SK-N-SH treated with all-trans-retinoic acid at 6 μM for 48 hours (cell line): ENCODE results near the gene DDX24.

ENCODE experiments used
- ATAC-seq: fragments of 200-7000 bp; cut with Tn5 transposase; 3 replicates; pipeline ENCODE4 v1.9.1; 2020; ENCODE audit warnings: mild to moderate bottlenecking, moderate library complexity
- ARNTL ChIP-seq: fragments of 450-650 bp; formaldehyde crosslinking; IDR thresholded peaks from 2 replicates; pipeline ENCODE4 v1.5.0; 2020; ENCODE audit warnings: low read depth, mild to moderate bottlenecking, moderate library complexity, borderline replicate concordance
- BACH2 ChIP-seq: fragments of 250-450 bp; sonication (Bioruptor Pico); IDR thresholded peaks from 2 replicates; pipeline ENCODE4 v1.9.0; 2021; ENCODE audit warnings: mild to moderate bottlenecking, borderline replicate concordance
- CSDC2 ChIP-seq: fragments of 250-450 bp; sonication (Bioruptor Pico); IDR thresholded peaks from 2 replicates; pipeline ENCODE4 v1.5.0; 2020; ENCODE audit warnings: mild to moderate bottlenecking, moderate library complexity
- ESRRG ChIP-seq: fragments of 250-450 bp; sonication (Bioruptor Pico); IDR thresholded peaks from 2 replicates; pipeline ENCODE4 v1.6.1; 2021; ENCODE audit warnings: mild to moderate bottlenecking
- GLIS3 ChIP-seq: fragments of 250-450 bp; sonication (Bioruptor Pico); IDR thresholded peaks from 2 replicates; pipeline ENCODE4 v1.5.0; 2020; ENCODE audit warnings: mild to moderate bottlenecking, moderate library complexity
- ISL1 ChIP-seq: fragments of 250-450 bp; sonication (Bioruptor Pico); IDR thresholded peaks from 2 replicates; pipeline ENCODE4 v2.1.2; 2022; ENCODE audit warnings: mild to moderate bottlenecking, moderate library complexity
- OSR1 ChIP-seq: fragments of 250-450 bp; sonication (Bioruptor Pico); IDR thresholded peaks from 2 replicates; pipeline ENCODE4 v1.8.0; 2022; ENCODE audit warnings: moderate library complexity, mild to moderate bottlenecking, inconsistent platforms
- PPARA ChIP-seq: fragments of 250-450 bp; sonication (Bioruptor Pico); IDR thresholded peaks from 2 replicates; pipeline ENCODE4 v1.5.0; 2020; ENCODE audit warnings: mild to moderate bottlenecking, borderline replicate concordance
- RARB ChIP-seq: fragments of 250-450 bp; sonication (Bioruptor Pico); IDR thresholded peaks from 2 replicates; pipeline ENCODE4 v1.8.0; 2021; ENCODE audit warnings: mild to moderate bottlenecking, moderate library complexity
- SNAI2 ChIP-seq: fragments of 250-450 bp; sonication (Bioruptor Pico); IDR thresholded peaks from 2 replicates; pipeline ENCODE4 v1.5.0; 2020; ENCODE audit warnings: mild to moderate bottlenecking, moderate library complexity
- TCF4 ChIP-seq: fragments of 250-450 bp; sonication (Bioruptor Pico); IDR thresholded peaks from 2 replicates; pipeline ENCODE4 v1.8.0; 2021; ENCODE audit warnings: mild to moderate bottlenecking, moderate library complexity, borderline replicate concordance
- TOX ChIP-seq: fragments of 250-450 bp; sonication (Bioruptor Pico); IDR thresholded peaks from 2 replicates; pipeline ENCODE4 v1.8.0; 2021; ENCODE audit warnings: mild to moderate bottlenecking, moderate library complexity, borderline replicate concordance
- ZC3H10 ChIP-seq: fragments of 250-450 bp; sonication (Bioruptor Pico); IDR thresholded peaks from 2 replicates; pipeline ENCODE4 v1.5.1; 2021; ENCODE audit warnings: mild to moderate bottlenecking, moderate library complexity
- ZFP3 ChIP-seq: fragments of 250-450 bp; sonication (Bioruptor Pico); IDR thresholded peaks from 2 replicates; pipeline ENCODE4 v1.5.0; 2020; ENCODE audit warnings: mild to moderate bottlenecking, moderate library complexity
- ZNF565 ChIP-seq: fragments of 450-650 bp; formaldehyde crosslinking; conservative IDR thresholded peaks from 2 replicates; pipeline ENCODE4 v1.5.0; 2020; ENCODE audit warnings: low read depth, mild to moderate bottlenecking, moderate library complexity
- ZNF70 ChIP-seq: fragments of 450-650 bp; formaldehyde crosslinking; IDR thresholded peaks from 2 replicates; pipeline ENCODE4 v1.5.0; 2020; ENCODE audit warnings: mild to moderate bottlenecking, moderate library complexity
- ZNF8 ChIP-seq: fragments of 450-650 bp; formaldehyde crosslinking; IDR thresholded peaks from 2 replicates; pipeline ENCODE4 v1.5.0; 2020; ENCODE audit warnings: mild to moderate bottlenecking, moderate library complexity
- TF ChIP-seq, protein P1 (sequence below): fragments of 250-450 bp; sonication (Bioruptor Pico); IDR thresholded peaks from 2 replicates; pipeline ENCODE4 v1.8.0; 2021; ENCODE audit warnings: low read depth, mild to moderate bottlenecking, moderate library complexity, borderline replicate concordance
- TF ChIP-seq, protein P2 (sequence below): fragments of 250-450 bp; sonication (Bioruptor Pico); IDR thresholded peaks from 2 replicates; pipeline ENCODE4 v1.5.1; 2020; ENCODE audit warnings: low read depth, mild to moderate bottlenecking, moderate library complexity
- TF ChIP-seq, protein P3 (sequence below): fragments of 250-450 bp; sonication (Bioruptor Pico); IDR thresholded peaks from 2 replicates; pipeline ENCODE4 v1.8.0; 2020; ENCODE audit warnings: mild to moderate bottlenecking, moderate library complexity, borderline replicate concordance
- TF ChIP-seq, protein P4 (sequence below): fragments of 250-450 bp; sonication (Bioruptor Pico); IDR thresholded peaks from 2 replicates; pipeline ENCODE4 v1.5.1; 2021; ENCODE audit warnings: mild to moderate bottlenecking, moderate library complexity
- TF ChIP-seq, protein P5 (sequence below): fragments of 250-450 bp; sonication (Bioruptor Pico); IDR thresholded peaks from 2 replicates; pipeline ENCODE4 v1.5.0; 2020; ENCODE audit warnings: mild to moderate bottlenecking, moderate library complexity

The DDX24 gene

DNA sequence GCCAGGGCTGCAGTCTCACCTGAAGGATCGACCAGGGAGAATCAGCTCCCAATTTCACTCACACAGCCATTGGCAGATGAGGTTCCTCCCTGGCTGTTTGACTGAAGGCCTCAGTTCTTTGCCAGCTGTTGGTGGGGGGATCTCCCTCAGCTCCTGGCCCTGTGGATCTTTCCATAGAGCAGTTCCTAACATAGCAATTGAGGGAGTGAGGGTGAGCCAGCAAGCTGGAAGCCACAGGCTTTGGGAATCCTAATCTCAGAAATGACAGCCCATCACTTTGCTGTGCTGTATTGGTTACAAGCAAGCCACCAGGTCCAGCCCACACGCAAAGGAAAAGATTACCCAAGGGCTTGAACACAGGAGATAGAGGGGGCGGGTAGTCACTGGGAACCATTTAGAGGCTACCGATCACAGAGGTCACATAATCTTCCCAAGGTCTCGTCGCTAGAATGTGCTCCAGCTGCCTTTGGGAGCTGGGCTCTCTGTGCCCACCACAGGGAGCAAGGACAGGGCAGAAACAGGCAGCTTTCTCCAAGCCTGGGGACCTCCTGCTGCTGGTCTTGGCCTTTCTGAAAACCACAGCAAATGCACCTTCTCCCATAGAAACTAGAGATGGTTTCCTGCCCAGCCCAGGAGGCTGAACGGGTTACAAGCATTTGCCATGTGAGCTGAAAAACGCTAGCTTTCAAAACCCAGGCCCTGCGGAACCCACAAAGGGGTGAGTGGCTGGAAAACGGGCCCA, 59.4 kb downstream of the DDX24 start:
- TF ChIP-seq CSDC2 (CRISPR knock-in tag) (no peak), SNAI2 (CRISPR knock-in tag) (no peak), OSR1 (CRISPR knock-in tag) (no peak), RARB (no peak), ZNF70 (CRISPR knock-in tag) (no peak), BACH2 (CRISPR knock-in tag) (no peak), ARNTL (CRISPR knock-in tag) (no peak), ZNF8 (CRISPR knock-in tag) (no peak), TCF4 (no peak), ZFP3 (CRISPR knock-in tag) (no peak), ISL1 (CRISPR knock-in tag) (no peak), PPARA (no peak), ZC3H10 (CRISPR knock-in tag) (no peak), TOX (CRISPR knock-in tag) (no peak), ESRRG (no peak)
- TF ChIP-seq, protein P1, sequence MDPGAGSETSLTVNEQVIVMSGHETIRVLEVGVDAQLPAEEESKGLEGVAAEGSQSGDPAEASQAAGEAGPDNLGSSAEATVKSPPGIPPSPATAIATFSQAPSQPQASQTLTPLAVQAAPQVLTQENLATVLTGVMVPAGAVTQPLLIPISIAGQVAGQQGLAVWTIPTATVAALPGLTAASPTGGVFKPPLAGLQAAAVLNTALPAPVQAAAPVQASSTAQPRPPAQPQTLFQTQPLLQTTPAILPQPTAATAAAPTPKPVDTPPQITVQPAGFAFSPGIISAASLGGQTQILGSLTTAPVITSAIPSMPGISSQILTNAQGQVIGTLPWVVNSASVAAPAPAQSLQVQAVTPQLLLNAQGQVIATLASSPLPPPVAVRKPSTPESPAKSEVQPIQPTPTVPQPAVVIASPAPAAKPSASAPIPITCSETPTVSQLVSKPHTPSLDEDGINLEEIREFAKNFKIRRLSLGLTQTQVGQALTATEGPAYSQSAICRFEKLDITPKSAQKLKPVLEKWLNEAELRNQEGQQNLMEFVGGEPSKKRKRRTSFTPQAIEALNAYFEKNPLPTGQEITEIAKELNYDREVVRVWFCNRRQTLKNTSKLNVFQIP (CRISPR knock-in tag): no peak
- TF ChIP-seq, protein P2, sequence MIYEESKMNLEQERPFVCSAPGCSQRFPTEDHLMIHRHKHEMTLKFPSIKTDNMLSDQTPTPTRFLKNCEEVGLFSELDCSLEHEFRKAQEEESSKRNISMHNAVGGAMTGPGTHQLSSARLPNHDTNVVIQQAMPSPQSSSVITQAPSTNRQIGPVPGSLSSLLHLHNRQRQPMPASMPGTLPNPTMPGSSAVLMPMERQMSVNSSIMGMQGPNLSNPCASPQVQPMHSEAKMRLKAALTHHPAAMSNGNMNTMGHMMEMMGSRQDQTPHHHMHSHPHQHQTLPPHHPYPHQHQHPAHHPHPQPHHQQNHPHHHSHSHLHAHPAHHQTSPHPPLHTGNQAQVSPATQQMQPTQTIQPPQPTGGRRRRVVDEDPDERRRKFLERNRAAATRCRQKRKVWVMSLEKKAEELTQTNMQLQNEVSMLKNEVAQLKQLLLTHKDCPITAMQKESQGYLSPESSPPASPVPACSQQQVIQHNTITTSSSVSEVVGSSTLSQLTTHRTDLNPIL (CRISPR knock-in tag): no peak
- TF ChIP-seq, protein P3, sequence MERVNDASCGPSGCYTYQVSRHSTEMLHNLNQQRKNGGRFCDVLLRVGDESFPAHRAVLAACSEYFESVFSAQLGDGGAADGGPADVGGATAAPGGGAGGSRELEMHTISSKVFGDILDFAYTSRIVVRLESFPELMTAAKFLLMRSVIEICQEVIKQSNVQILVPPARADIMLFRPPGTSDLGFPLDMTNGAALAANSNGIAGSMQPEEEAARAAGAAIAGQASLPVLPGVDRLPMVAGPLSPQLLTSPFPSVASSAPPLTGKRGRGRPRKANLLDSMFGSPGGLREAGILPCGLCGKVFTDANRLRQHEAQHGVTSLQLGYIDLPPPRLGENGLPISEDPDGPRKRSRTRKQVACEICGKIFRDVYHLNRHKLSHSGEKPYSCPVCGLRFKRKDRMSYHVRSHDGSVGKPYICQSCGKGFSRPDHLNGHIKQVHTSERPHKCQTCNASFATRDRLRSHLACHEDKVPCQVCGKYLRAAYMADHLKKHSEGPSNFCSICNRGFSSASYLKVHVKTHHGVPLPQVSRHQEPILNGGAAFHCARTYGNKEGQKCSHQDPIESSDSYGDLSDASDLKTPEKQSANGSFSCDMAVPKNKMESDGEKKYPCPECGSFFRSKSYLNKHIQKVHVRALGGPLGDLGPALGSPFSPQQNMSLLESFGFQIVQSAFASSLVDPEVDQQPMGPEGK (CRISPR knock-in tag): no peak
- TF ChIP-seq, all 23 proteins: peak for 0
- ATAC-seq: no peak

DNA sequence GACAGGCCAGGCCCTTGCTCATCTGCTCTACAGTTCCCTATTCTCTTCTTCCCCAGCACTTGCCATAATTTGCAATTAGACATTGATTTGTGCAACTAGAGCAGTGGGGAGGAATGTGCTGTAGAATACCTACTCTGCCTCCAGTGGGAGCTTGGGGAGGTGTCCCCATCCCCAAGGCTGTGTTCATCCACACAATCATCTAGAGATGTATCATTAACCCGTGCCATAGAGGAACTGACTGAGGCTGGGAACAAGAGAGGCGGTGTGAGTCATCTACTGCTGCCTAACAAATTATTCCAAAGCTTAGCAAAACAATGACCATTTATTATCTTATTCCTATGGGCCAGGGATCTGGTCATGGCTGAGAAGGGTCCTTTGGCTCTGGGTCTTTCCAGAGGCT, 60.0 kb downstream of the DDX24 start:
- TF ChIP-seq SNAI2 (CRISPR knock-in tag): no peak
- no peak for TF ChIP-seq CSDC2 (CRISPR knock-in tag)
- TF ChIP-seq, protein P3 (CRISPR knock-in tag): no peak
- no peak for TF ChIP-seq GLIS3 (CRISPR knock-in tag)
- TF ChIP-seq, protein P2 (CRISPR knock-in tag): no peak
- TF ChIP-seq OSR1 (CRISPR knock-in tag): no peak
- TF ChIP-seq ZNF565 (CRISPR knock-in tag): no peak
- TF ChIP-seq PPARA: no peak
- TF ChIP-seq, protein P1 (CRISPR knock-in tag): no peak
- TF ChIP-seq ZNF70 (CRISPR knock-in tag): no peak
- TF ChIP-seq ZC3H10 (CRISPR knock-in tag): no peak
- no peak for TF ChIP-seq TOX (CRISPR knock-in tag)
- no peak for TF ChIP-seq RARB
- TF ChIP-seq, protein P4, sequence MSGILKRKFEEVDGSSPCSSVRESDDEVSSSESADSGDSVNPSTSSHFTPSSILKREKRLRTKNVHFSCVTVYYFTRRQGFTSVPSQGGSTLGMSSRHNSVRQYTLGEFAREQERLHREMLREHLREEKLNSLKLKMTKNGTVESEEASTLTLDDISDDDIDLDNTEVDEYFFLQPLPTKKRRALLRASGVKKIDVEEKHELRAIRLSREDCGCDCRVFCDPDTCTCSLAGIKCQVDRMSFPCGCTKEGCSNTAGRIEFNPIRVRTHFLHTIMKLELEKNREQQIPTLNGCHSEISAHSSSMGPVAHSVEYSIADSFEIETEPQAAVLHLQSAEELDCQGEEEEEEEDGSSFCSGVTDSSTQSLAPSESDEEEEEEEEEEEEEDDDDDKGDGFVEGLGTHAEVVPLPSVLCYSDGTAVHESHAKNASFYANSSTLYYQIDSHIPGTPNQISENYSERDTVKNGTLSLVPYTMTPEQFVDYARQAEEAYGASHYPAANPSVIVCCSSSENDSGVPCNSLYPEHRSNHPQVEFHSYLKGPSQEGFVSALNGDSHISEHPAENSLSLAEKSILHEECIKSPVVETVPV (CRISPR knock-in tag): no peak
- TF ChIP-seq ZNF8 (CRISPR knock-in tag): no peak
- TF ChIP-seq, protein P5, sequence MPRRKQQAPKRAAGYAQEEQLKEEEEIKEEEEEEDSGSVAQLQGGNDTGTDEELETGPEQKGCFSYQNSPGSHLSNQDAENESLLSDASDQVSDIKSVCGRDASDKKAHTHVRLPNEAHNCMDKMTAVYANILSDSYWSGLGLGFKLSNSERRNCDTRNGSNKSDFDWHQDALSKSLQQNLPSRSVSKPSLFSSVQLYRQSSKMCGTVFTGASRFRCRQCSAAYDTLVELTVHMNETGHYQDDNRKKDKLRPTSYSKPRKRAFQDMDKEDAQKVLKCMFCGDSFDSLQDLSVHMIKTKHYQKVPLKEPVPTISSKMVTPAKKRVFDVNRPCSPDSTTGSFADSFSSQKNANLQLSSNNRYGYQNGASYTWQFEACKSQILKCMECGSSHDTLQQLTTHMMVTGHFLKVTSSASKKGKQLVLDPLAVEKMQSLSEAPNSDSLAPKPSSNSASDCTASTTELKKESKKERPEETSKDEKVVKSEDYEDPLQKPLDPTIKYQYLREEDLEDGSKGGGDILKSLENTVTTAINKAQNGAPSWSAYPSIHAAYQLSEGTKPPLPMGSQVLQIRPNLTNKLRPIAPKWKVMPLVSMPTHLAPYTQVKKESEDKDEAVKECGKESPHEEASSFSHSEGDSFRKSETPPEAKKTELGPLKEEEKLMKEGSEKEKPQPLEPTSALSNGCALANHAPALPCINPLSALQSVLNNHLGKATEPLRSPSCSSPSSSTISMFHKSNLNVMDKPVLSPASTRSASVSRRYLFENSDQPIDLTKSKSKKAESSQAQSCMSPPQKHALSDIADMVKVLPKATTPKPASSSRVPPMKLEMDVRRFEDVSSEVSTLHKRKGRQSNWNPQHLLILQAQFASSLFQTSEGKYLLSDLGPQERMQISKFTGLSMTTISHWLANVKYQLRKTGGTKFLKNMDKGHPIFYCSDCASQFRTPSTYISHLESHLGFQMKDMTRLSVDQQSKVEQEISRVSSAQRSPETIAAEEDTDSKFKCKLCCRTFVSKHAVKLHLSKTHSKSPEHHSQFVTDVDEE (CRISPR knock-in tag): no peak
- TF ChIP-seq ARNTL (CRISPR knock-in tag): no peak
- no peak for TF ChIP-seq ZFP3 (CRISPR knock-in tag)
- no peak for ATAC-seq
